HG03175 (cell line): ENCODE measurements around the gene MRPL55.

Source experiments
- ATAC-seq: cut with Tn5 transposase; IDR thresholded peaks from one replicate; pipeline ENCODE4 v1.9.1; 2021; ENCODE audit warnings: mild to moderate bottlenecking, moderate library complexity; ENCODE audit not compliant: unreplicated experiment

MRPL55 gene

GRCh38 chr1:228060458-228061190 is 48.5 kb downstream of the MRPL55 start:
- no peak for ATAC-seq

GRCh38 chr1:228059634-228060457 is 49.3 kb downstream of the MRPL55 start:
- ATAC-seq = no peak

- no peak for ATAC-seq
Observed at GRCh38 chr1:228058949-228059633, 50.0 kb downstream of the MRPL55 start.

- ATAC-seq = no peak
Observed at GRCh38 chr1:228058172-228058948, 50.7 kb downstream of the MRPL55 start.
